HEK293T (cell line): ENCODE measurements around the gene MCCC1.
"Not testable (repeated sequence)": the region's sequence is repeated elsewhere in the genome, so short reads cannot be mapped to it uniquely, and the experiment has no call there.

Experiments
- ARNT ChIP-seq: fragments of 450-650 bp; IDR thresholded peaks from 2 replicates; pipeline ENCODE4 v1.6.1; 2017; ENCODE audit warnings: mild to moderate bottlenecking
- BHLHE40 ChIP-seq: fragments of 450-650 bp; IDR thresholded peaks from 2 replicates; pipeline ENCODE4 v1.6.1; 2016; ENCODE audit warnings: mild to moderate bottlenecking, moderate library complexity, borderline replicate concordance
- FOXM1 ChIP-seq: fragments of 450-650 bp; IDR thresholded peaks from 2 replicates; pipeline ENCODE4 v1.6.1; 2017; ENCODE audit warnings: mild to moderate bottlenecking, borderline replicate concordance
- LEF1 ChIP-seq: fragments of 450-650 bp; IDR thresholded peaks from 2 replicates; pipeline ENCODE4 v1.6.1; 2017; ENCODE audit warnings: mild to moderate bottlenecking, borderline replicate concordance
- SP1 ChIP-seq: fragments of 450-650 bp; IDR thresholded peaks from 2 replicates; pipeline ENCODE4 v1.6.1; 2017
- SUZ12 ChIP-seq: fragments of 450-650 bp; IDR thresholded peaks from 2 replicates; pipeline ENCODE4 v1.6.1; 2016; ENCODE audit warnings: mild to moderate bottlenecking

GRCh38 chr3:183109847-183110246 lies 10.6 kb upstream of the MCCC1 start:
- TF ChIP-seq SP1, BHLHE40, LEF1, FOXM1, SUZ12, ARNT: not testable (repeated sequence)
